Right atrium auricular region (tissue), 2 donors: ENCODE results near the gene KCNJ16. TPM values are rescaled to one million over a fixed set of nuclear protein-coding genes. Genes with fewer than 3 reads are reported as not detected.

Experiments
- DNase-seq: peaks from one replicate; pipeline ENCODE4 v3.0.0-alpha.2; 2019; ENCODE audit warnings: low spot score
- H3K27ac ChIP-seq, 2 donors: fragments of 200-600 bp; sonication (generic); 1 replicate in 1 of 2; 2 replicates in 1 of 2; pipeline ENCODE4 v1.5.1; 2016 to 2019
- H3K27me3 ChIP-seq, 2 donors: fragments of 200-600 bp; sonication (generic); one replicate each; pipeline versions ENCODE4 v1.5.1 to v1.6.0; 2017 to 2019
- H3K36me3 ChIP-seq: fragments of 200-600 bp; sonication (generic); one replicate; pipeline ENCODE4 v1.5.1; 2016
- H3K4me1 ChIP-seq, 2 donors: fragments of 200-600 bp; sonication (generic); one replicate each; pipeline versions ENCODE4 v1.5.1 to v1.6.0; 2017 to 2019
- H3K4me3 ChIP-seq, 2 donors: fragments of 200-600 bp; sonication (generic); 1 replicate in 1 of 2; 2 replicates in 1 of 2; pipeline ENCODE4 v1.5.1; 2017 to 2019; ENCODE audit warnings: mild to moderate bottlenecking in 1 of 2, moderate library complexity in 1 of 2
- H3K9me3 ChIP-seq, 2 donors: fragments of 200-600 bp; sonication (generic); one replicate each; pipeline ENCODE4 v1.5.1; 2019
- CTCF ChIP-seq, 2 donors: fragments of 200-600 bp; sonication (generic); IDR thresholded peaks; one replicate each; pipeline ENCODE4 v1.5.1; 2019; ENCODE audit warnings: antibody characterized with exemption in 2 of 2
- total RNA-seq, 2 donors: library from RNA; depleted of rRNA; stranded (reverse); fragments of >200 nt; gene quantifications; one replicate each; pipeline ENCODE4 v1.1.0, GENCODE V29; 2016

KCNJ16 gene
- total RNA-seq, 2 donors from 2014 or later, result 0.59 TPM; not detected in 1

DNA sequence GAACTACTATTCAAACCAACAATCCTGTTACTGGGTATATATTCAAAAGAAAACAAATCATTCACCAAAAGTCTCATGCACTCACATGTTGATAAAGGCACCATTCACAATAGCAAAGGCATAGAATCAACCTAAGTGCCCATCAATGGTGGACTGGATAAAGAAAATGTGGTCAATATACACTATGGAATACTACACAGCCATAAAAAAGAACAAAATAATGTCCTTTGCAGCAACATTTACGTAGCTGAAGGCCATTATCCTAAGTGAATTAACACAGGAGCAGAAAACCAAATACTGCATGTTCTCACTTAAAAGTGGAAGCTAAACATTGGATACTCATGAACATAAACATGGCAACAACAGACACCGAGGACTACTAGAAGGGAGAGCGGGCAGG is 41.9 kb downstream of the KCNJ16 start:
- no peak for TF ChIP-seq CTCF (IDR thresholded peaks at IDR 0.05)
- no peaks in the 10 kb centered on the region for H3K36me3 ChIP-seq
- no peak for DNase-seq
- H3K27ac ChIP-seq, result no peak overlapping the region
- no peaks in the 10 kb centered on the region for H3K27me3 ChIP-seq
- no peak overlapping the region for H3K4me3 ChIP-seq
- no peaks in the 10 kb centered on the region for H3K4me1 ChIP-seq
- peaks cover 0 to 12% of the 10 kb centered on the region in 2 donors for H3K9me3 ChIP-seq

GRCh38 chr17:70119545-70119944 is 44.5 kb downstream of the KCNJ16 start:
- Histone ChIP-seq H3K4me3 (no peak overlapping the region), H3K27ac (no peak overlapping the region), H3K4me1 (no peaks in the 10 kb centered on the region), H3K36me3 (no peaks in the 10 kb centered on the region), H3K27me3 (no peaks in the 10 kb centered on the region), H3K9me3 (peaks cover 0 to 12% of the 10 kb centered on the region in 2 donors)
- TF ChIP-seq CTCF (IDR thresholded peaks at IDR 0.05), result no peak
- no peak for DNase-seq

- DNase-seq, result no peak
- H3K27ac ChIP-seq, result no peak overlapping the region
- no peak overlapping the region for H3K4me3 ChIP-seq
- H3K9me3 ChIP-seq, result peaks cover 0 to 12% of the 10 kb centered on the region in 2 donors
- H3K27me3 ChIP-seq, result no peaks in the 10 kb centered on the region
- H3K36me3 ChIP-seq, result no peaks in the 10 kb centered on the region
- TF ChIP-seq CTCF (IDR thresholded peaks at IDR 0.05), result no peak
- H3K4me1 ChIP-seq, result no peaks in the 10 kb centered on the region
These were observed 45.0 kb downstream of the KCNJ16 start for GRCh38 chr17:70119983-70120382.

DNA sequence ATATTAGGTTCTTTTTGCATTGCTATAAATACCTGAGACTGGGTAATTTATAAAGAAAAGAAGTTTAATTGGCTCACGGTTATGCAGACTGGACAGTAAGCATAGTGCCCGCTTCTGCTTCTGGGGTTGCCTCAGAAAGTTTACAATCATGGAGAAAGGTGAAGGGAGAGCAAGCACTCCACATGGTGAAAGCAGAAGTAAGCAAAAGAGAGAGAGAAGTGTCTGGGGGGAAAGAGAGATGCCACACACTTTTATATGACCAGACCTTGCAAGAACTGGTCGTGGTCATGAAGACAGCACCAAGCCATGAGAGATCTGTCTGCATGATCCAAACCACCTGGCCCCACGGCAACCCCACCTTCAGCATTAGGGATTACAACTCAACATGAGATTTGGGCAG is 45.4 kb downstream of the KCNJ16 start:
- no peak overlapping the region for H3K27ac ChIP-seq
- no peaks in the 10 kb centered on the region for H3K4me1 ChIP-seq
- DNase-seq, result no peak
- no peaks in the 10 kb centered on the region for H3K36me3 ChIP-seq
- peaks cover 0 to 12% of the 10 kb centered on the region in 2 donors for H3K9me3 ChIP-seq
- no peak for TF ChIP-seq CTCF (IDR thresholded peaks at IDR 0.05)
- H3K27me3 ChIP-seq, result no peaks in the 10 kb centered on the region
- no peak overlapping the region for H3K4me3 ChIP-seq

GRCh38 chr17:70121126-70121525 is 46.1 kb downstream of the KCNJ16 start:
- Histone ChIP-seq H3K27me3 (no peaks in the 10 kb centered on the region), H3K27ac (no peak overlapping the region), H3K4me3 (no peak overlapping the region), H3K36me3 (no peaks in the 10 kb centered on the region), H3K9me3 (peaks cover 0 to 12% of the 10 kb centered on the region in 2 donors), H3K4me1 (no peaks in the 10 kb centered on the region)
- no peak for DNase-seq
- no peak for TF ChIP-seq CTCF (IDR thresholded peaks at IDR 0.05)

DNA sequence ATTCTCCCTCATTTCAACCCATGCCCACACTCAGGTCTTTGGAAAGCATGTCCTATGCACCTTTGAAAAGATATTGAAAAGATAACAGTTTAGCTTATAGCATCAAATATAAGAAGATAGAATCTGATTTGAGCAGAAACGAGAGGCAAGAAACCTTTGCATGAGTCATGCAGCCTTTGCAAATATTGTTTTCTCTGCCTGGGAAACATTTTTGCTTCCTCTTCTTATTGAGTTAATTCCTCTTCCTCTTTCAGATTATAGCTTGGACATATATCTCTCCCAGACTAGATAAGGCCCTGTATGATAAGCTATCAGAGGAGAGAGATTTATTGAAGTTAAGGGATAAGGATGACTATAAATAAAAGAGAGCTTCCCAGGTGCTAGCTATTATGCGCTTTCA is 48.2 kb downstream of the KCNJ16 start:
- Histone ChIP-seq H3K4me3 (no peak overlapping the region), H3K27ac (no peak overlapping the region), H3K27me3 (no peaks in the 10 kb centered on the region), H3K4me1 (no peaks in the 10 kb centered on the region), H3K9me3 (peaks cover 0 to 12% of the 10 kb centered on the region in 2 donors), H3K36me3 (no peaks in the 10 kb centered on the region)
- no peak for DNase-seq
- no peak for TF ChIP-seq CTCF (IDR thresholded peaks at IDR 0.05)
